HepG2 (cell line): ENCODE measurements around the gene CGB5. TPM values are rescaled to one million over a fixed set of nuclear protein-coding genes. Genes with fewer than 3 reads are reported as not detected.

Source experiments
- ARHGAP35 ChIP-seq: sonication (generic); formaldehyde crosslinking; IDR thresholded peaks from 2 replicates; pipeline ENCODE4 v1.9.0; 2022; ENCODE audit warnings: mild to moderate bottlenecking, inconsistent platforms, moderate library complexity, missing genetic modification reagents, borderline replicate concordance
- BORCS8-MEF2B ChIP-seq: sonication (generic); formaldehyde crosslinking; IDR thresholded peaks from 2 replicates; pipeline ENCODE4 v1.8.0; 2022; ENCODE audit warnings: mild to moderate bottlenecking, missing genetic modification reagents
- HMG20B ChIP-seq: conservative IDR thresholded peaks from 2 replicates; pipeline ENCODE4 v1.6.1; 2016; ENCODE audit warnings: missing genetic modification reagents, missing compliant biosample characterization
- KLF13 ChIP-seq: sonication (generic); formaldehyde crosslinking; IDR thresholded peaks from 2 replicates; pipeline ENCODE4 v1.4.0; 2020; ENCODE audit warnings: mild to moderate bottlenecking, missing genetic modification reagents
- NFIB ChIP-seq: sonication (generic); formaldehyde crosslinking; IDR thresholded peaks from 2 replicates; pipeline ENCODE4 v1.9.0; 2021; ENCODE audit warnings: missing genetic modification reagents, mild to moderate bottlenecking, borderline replicate concordance
- RFX1 ChIP-seq: fragments of 450-650 bp; IDR thresholded peaks from 2 replicates; pipeline ENCODE4 v1.6.1; 2017
- SALL1 ChIP-seq: sonication (generic); formaldehyde crosslinking; IDR thresholded peaks from 2 replicates; pipeline ENCODE4 v1.8.0; 2022; ENCODE audit warnings: mild to moderate bottlenecking, missing genetic modification reagents
- SYNCRIP ChIP-seq: fragments of 200-400 bp; formaldehyde crosslinking; IDR thresholded peaks from 2 replicates; pipeline ENCODE4 v1.6.1; 2018; ENCODE audit warnings: mild to moderate bottlenecking, low read depth, low read length; ENCODE audit not compliant: insufficient read depth
- ZFP36L2 ChIP-seq: sonication (generic); formaldehyde crosslinking; IDR thresholded peaks from 2 replicates; pipeline ENCODE4 v1.4.0; 2020; ENCODE audit warnings: missing genetic modification reagents
- ZNF572 ChIP-seq: sonication (generic); formaldehyde crosslinking; IDR thresholded peaks from 2 replicates; pipeline ENCODE4 v1.5.1; 2020; ENCODE audit warnings: mild to moderate bottlenecking, missing genetic modification reagents
- ZNF598 ChIP-seq: sonication (generic); formaldehyde crosslinking; IDR thresholded peaks from 2 replicates; pipeline ENCODE4 v1.5.1; 2020; ENCODE audit warnings: mild to moderate bottlenecking, missing genetic modification reagents, borderline replicate concordance
- ZNF616 ChIP-seq: sonication (generic); formaldehyde crosslinking; IDR thresholded peaks from 2 replicates; pipeline ENCODE4 v1.5.0; 2020; ENCODE audit warnings: low read depth, mild to moderate bottlenecking, missing genetic modification reagents
- ZNF788 ChIP-seq: sonication (generic); formaldehyde crosslinking; IDR thresholded peaks from 2 replicates; pipeline ENCODE4 v1.5.0; 2020; ENCODE audit warnings: mild to moderate bottlenecking, missing genetic modification reagents, borderline replicate concordance
- ZNF83 ChIP-seq: sonication (generic); formaldehyde crosslinking; IDR thresholded peaks from 2 replicates; pipeline ENCODE4 v1.4.0; 2020; ENCODE audit warnings: missing genetic modification reagents, mild to moderate bottlenecking, borderline replicate concordance
- polyA plus RNA-seq, 8 experiments: library from polyadenylated mRNA; depleted of rRNA in 3 of 8; stranded (reverse) in 7 of 8; unstranded in 1 of 8; fragments of >200 nt; fragmentation: Illumina TruSeq in 4 of 8; extraction: Trizol in 4 of 8; gene quantifications; 2 replicates each; pipeline versions ENCODE4 v1.2.1 to v1.2.3, GENCODE V29; 2011 to 2016; ENCODE audit warnings: low read depth in 4 of 8, missing spikeins in 1 of 8, mixed read lengths in 1 of 8; ENCODE audit not compliant: insufficient read depth in 1 of 8
- total RNA-seq, 5 experiments: library from RNA; depleted of rRNA; stranded (reverse); fragments of >200 nt; fragmentation: Illumina TruSeq; extraction: Trizol; gene quantifications; 2 replicates each; pipeline ENCODE4 v1.2.3, GENCODE V29; 2016; ENCODE audit warnings: low read depth in 1 of 5
- TF ChIP-seq, protein P1 (sequence below): sonication (generic); formaldehyde crosslinking; IDR thresholded peaks from 2 replicates; pipeline ENCODE4 v1.8.1; 2023; ENCODE audit warnings: mild to moderate bottlenecking, moderate library complexity, missing genetic modification reagents
- TF ChIP-seq, protein P2 (sequence below): sonication (generic); formaldehyde crosslinking; IDR thresholded peaks from 2 replicates; pipeline ENCODE4 v1.4.0; 2020; ENCODE audit warnings: missing genetic modification reagents
- TF ChIP-seq, protein P3 (sequence below): sonication (generic); formaldehyde crosslinking; conservative IDR thresholded peaks from 2 replicates; pipeline ENCODE4 v1.4.0; 2020; ENCODE audit warnings: missing genetic modification reagents
- TF ChIP-seq, protein P4 (sequence below): sonication (generic); formaldehyde crosslinking; IDR thresholded peaks from 2 replicates; pipeline ENCODE4 v1.5.0; 2020; ENCODE audit warnings: mild to moderate bottlenecking, missing genetic modification reagents

Gene CGB5
- total and polyA plus RNA-seq, 2 of the 13 experiments (the other 11 are each of a cell fraction or from before 2014, with no cell fraction given): not detected

DNA sequence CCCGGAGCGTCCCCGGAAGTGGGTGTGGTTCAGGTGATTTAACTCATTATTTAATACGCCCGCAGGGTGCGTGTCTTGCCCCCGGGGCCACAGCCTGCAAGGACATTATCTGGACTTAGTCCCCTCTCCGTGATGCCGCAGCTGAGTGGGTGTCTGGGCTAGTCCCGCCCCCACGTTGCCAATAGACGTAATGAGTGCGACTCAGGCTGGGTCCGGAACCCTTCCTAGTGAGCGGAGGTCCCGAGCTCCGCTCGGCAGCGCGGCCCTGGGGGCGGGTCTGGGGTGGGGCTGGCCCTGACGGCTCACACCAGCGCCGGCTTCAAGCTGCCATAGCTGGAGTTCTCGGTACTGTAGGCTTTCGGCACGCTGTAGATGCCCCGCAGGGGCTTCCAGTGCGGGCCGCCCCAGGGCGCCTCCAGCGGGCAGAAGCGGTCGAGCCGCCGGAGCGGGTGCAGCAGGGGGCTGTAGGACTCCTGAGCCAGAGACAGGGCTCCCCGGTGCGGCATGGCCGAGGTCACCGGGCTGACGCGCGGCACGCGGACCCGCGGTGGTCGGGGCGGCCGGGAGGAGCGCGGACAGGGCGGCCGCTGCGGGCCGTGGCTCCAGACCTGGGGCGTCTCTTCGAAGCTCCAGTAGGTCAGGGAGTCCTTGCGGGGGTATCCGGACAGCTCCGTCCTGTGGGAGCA, 25.8 kb upstream of the CGB5 start (continued):
- TF ChIP-seq, protein P1, sequence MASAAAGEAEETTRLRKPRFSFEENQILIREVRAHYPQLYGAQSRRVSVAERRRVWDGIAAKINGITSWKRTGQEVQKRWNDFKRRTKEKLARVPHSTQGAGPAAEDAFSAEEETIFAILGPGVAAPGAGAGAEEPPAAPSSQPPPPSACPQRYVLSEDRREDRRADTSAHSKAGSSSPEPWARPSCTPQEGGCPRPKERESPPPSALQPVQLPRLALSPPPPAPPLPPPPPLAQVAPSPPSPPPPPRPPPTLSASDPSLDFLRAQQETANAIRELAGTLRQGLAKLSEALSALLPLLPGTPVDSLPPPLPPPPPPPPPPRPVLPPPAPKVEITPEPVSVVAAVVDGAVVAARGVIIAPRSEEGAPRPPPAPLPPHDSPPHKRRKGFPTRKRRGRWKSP (CRISPR knock-in tag): no peak
- TF ChIP-seq ZNF572 (no peak), ZNF83 (no peak), RFX1 (no peak), HMG20B (CRISPR knock-in tag) (no peak), ZNF616 (no peak), KLF13 (CRISPR knock-in tag) (no peak), ZFP36L2 (CRISPR knock-in tag) (no peak), NFIB (no peak), ZNF598 (CRISPR knock-in tag) (no peak), ZNF788 (CRISPR knock-in tag) (no peak), SYNCRIP (no peak), ARHGAP35 (no peak), SALL1 (CRISPR knock-in tag) (peak; percentile 56; the same call in 1 of the 2 replicates), BORCS8-MEF2B (CRISPR knock-in tag) (peak; percentile 47)
- TF ChIP-seq, protein P2, sequence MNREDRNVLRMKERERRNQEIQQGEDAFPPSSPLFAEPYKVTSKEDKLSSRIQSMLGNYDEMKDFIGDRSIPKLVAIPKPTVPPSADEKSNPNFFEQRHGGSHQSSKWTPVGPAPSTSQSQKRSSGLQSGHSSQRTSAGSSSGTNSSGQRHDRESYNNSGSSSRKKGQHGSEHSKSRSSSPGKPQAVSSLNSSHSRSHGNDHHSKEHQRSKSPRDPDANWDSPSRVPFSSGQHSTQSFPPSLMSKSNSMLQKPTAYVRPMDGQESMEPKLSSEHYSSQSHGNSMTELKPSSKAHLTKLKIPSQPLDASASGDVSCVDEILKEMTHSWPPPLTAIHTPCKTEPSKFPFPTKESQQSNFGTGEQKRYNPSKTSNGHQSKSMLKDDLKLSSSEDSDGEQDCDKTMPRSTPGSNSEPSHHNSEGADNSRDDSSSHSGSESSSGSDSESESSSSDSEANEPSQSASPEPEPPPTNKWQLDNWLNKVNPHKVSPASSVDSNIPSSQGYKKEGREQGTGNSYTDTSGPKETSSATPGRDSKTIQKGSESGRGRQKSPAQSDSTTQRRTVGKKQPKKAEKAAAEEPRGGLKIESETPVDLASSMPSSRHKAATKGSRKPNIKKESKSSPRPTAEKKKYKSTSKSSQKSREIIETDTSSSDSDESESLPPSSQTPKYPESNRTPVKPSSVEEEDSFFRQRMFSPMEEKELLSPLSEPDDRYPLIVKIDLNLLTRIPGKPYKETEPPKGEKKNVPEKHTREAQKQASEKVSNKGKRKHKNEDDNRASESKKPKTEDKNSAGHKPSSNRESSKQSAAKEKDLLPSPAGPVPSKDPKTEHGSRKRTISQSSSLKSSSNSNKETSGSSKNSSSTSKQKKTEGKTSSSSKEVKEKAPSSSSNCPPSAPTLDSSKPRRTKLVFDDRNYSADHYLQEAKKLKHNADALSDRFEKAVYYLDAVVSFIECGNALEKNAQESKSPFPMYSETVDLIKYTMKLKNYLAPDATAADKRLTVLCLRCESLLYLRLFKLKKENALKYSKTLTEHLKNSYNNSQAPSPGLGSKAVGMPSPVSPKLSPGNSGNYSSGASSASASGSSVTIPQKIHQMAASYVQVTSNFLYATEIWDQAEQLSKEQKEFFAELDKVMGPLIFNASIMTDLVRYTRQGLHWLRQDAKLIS (CRISPR knock-in tag): no peak
- TF ChIP-seq, protein P3, sequence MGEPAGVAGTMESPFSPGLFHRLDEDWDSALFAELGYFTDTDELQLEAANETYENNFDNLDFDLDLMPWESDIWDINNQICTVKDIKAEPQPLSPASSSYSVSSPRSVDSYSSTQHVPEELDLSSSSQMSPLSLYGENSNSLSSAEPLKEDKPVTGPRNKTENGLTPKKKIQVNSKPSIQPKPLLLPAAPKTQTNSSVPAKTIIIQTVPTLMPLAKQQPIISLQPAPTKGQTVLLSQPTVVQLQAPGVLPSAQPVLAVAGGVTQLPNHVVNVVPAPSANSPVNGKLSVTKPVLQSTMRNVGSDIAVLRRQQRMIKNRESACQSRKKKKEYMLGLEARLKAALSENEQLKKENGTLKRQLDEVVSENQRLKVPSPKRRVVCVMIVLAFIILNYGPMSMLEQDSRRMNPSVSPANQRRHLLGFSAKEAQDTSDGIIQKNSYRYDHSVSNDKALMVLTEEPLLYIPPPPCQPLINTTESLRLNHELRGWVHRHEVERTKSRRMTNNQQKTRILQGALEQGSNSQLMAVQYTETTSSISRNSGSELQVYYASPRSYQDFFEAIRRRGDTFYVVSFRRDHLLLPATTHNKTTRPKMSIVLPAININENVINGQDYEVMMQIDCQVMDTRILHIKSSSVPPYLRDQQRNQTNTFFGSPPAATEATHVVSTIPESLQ (CRISPR knock-in tag): no peak
- TF ChIP-seq, protein P4, sequence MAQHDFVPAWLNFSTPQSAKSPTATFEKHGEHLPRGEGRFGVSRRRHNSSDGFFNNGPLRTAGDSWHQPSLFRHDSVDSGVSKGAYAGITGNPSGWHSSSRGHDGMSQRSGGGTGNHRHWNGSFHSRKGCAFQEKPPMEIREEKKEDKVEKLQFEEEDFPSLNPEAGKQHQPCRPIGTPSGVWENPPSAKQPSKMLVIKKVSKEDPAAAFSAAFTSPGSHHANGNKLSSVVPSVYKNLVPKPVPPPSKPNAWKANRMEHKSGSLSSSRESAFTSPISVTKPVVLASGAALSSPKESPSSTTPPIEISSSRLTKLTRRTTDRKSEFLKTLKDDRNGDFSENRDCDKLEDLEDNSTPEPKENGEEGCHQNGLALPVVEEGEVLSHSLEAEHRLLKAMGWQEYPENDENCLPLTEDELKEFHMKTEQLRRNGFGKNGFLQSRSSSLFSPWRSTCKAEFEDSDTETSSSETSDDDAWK (CRISPR knock-in tag): no peak
